ENCODE measurements around the gene TAP2. TPM values are rescaled to one million over a fixed set of nuclear protein-coding genes. Genes with fewer than 3 reads are reported as not detected.
"Not testable (repeated sequence)": the region's sequence is repeated elsewhere in the genome, so short reads cannot be mapped to it uniquely, and the experiment has no call there.

The TAP2 gene
- total RNA-seq: 23.2 and 36.1 TPM in 2 replicates

GRCh38 chr6:32838114-32838958, at the start of gene TAP2:
TAP2 (minus strand) TSS chr6:32838739; CDS start chr6:32838233, 506 bp downstream.
- no peak for DNase-seq (ENCODE audit: extremely low read depth, low read depth, low spot score)

- DNase-seq (ENCODE audit: extremely low read depth, low read depth, low spot score): no peak
Measured at GRCh38 chr6:32887616-32888015, 49.1 kb upstream of the TAP2 start.

- DNase-seq (ENCODE audit: extremely low read depth, low read depth, low spot score): no peak
Measured at GRCh38 chr6:32886681-32887383, 48.3 kb upstream of the TAP2 start.

- DNase-seq (ENCODE audit: extremely low read depth, low read depth, low spot score): peak; percentile 66
Measured at GRCh38 chr6:32885698-32886286, 47.3 kb upstream of the TAP2 start.

- no peak for DNase-seq (ENCODE audit: extremely low read depth, low read depth, low spot score)
Measured at GRCh38 chr6:32883789-32884188, 45.2 kb upstream of the TAP2 start.

- no peak for DNase-seq (ENCODE audit: extremely low read depth, low read depth, low spot score)
Measured at GRCh38 chr6:32882879-32883250, 44.3 kb upstream of the TAP2 start.

- not testable (repeated sequence) for DNase-seq (ENCODE audit: extremely low read depth, low read depth, low spot score)
Measured at GRCh38 chr6:32880962-32881361, 42.4 kb upstream of the TAP2 start.

- DNase-seq (ENCODE audit: extremely low read depth, low read depth, low spot score): no peak
Measured at GRCh38 chr6:32879691-32880090, 41.2 kb upstream of the TAP2 start.

- no peak for DNase-seq (ENCODE audit: extremely low read depth, low read depth, low spot score)
Measured at GRCh38 chr6:32876603-32877002, 38.1 kb upstream of the TAP2 start.

- DNase-seq (ENCODE audit: extremely low read depth, low read depth, low spot score): not testable (repeated sequence)
Measured at GRCh38 chr6:32873947-32874346, 35.4 kb upstream of the TAP2 start.

GRCh38 chr6:32868257-32868788, 29.8 kb upstream of the TAP2 start:
- peak; percentile 55 for DNase-seq (ENCODE audit: extremely low read depth, low read depth, low spot score)

GRCh38 chr6:32867554-32868256, 29.2 kb upstream of the TAP2 start:
- DNase-seq (ENCODE audit: extremely low read depth, low read depth, low spot score): no peak

- no peak for DNase-seq (ENCODE audit: extremely low read depth, low read depth, low spot score)
Measured at GRCh38 chr6:32867022-32867477, 28.5 kb upstream of the TAP2 start.

- DNase-seq (ENCODE audit: extremely low read depth, low read depth, low spot score): no peak
Measured at GRCh38 chr6:32865724-32866443, 27.3 kb upstream of the TAP2 start.

GRCh38 chr6:32862725-32863124, 24.2 kb upstream of the TAP2 start:
- DNase-seq (ENCODE audit: extremely low read depth, low read depth, low spot score): no peak

GRCh38 chr6:32860674-32861073, 22.1 kb upstream of the TAP2 start:
- DNase-seq (ENCODE audit: extremely low read depth, low read depth, low spot score): no peak

- DNase-seq (ENCODE audit: extremely low read depth, low read depth, low spot score): no peak
Measured at GRCh38 chr6:32858194-32858593, 19.7 kb upstream of the TAP2 start.

- no peak for DNase-seq (ENCODE audit: extremely low read depth, low read depth, low spot score)
Measured at GRCh38 chr6:32857156-32857891, 18.8 kb upstream of the TAP2 start.

- no peak for DNase-seq (ENCODE audit: extremely low read depth, low read depth, low spot score)
Measured at GRCh38 chr6:32855467-32856174, 17.1 kb upstream of the TAP2 start.

All from glomerular endothelial cell (primary cell).